K562 (cell line): ENCODE results near the gene MACROD2.

Source experiments
- ARNT ChIP-seq, 2 experiments: fragments of 450-650 bp; IDR thresholded peaks; 2 replicates each; pipeline ENCODE4 v1.6.1; 2016; ENCODE audit warnings: mild to moderate bottlenecking in 1 of 2
- BCL6 ChIP-seq: fragments of 250-450 bp; sonication (Bioruptor Pico); IDR thresholded peaks from 2 replicates; pipeline ENCODE4 v1.4.0; 2020
- CTCF ChIP-seq, 3 experiments: IDR thresholded peaks in 2 of 3; conservative IDR thresholded peaks in 1 of 3; 2 replicates each; pipeline ENCODE4 v1.5.1; 2011 to 2012; ENCODE audit warnings: low read length in 3 of 3, mild to moderate bottlenecking in 3 of 3, control low read depth in 2 of 3, improper control_type of control experiment in 1 of 3, inconsistent platforms in 1 of 3, low read depth in 1 of 3, mixed read lengths in 1 of 3, moderate library complexity in 1 of 3; ENCODE audit not compliant: insufficient read depth in 2 of 3
- HDGF ChIP-seq: fragments of 450-650 bp; IDR thresholded peaks from 2 replicates; pipeline ENCODE4 v1.6.1; 2016
- KLF13 ChIP-seq: fragments of 450-650 bp; IDR thresholded peaks from 2 replicates; pipeline ENCODE4 v1.6.1; 2016; ENCODE audit warnings: missing genetic modification characterization, low read depth, mild to moderate bottlenecking, missing compliant biosample characterization, moderate library complexity, borderline replicate concordance
- POLR3A ChIP-seq: IDR thresholded peaks from 2 replicates; pipeline ENCODE4 v1.6.1; 2011; ENCODE audit warnings: borderline replicate concordance, mild to moderate bottlenecking, moderate library complexity; ENCODE audit not compliant: insufficient read length, insufficient read depth; ENCODE audit errors: extremely low read depth
- SAFB2 ChIP-seq: fragments of 200-400 bp; formaldehyde crosslinking; IDR thresholded peaks from 2 replicates; pipeline ENCODE4 v1.6.1; 2018; ENCODE audit warnings: borderline replicate concordance, low read length, low read depth, moderate library complexity; ENCODE audit not compliant: severe bottlenecking
- ZNF609 ChIP-seq: sonication (generic); formaldehyde crosslinking; IDR thresholded peaks from 2 replicates; pipeline ENCODE4 v1.8.1; 2023; ENCODE audit warnings: missing genetic modification reagents, mild to moderate bottlenecking, borderline replicate concordance

- TF ChIP-seq ZNF609 (CRISPR knock-in tag): no peak
- no peak for TF ChIP-seq BCL6 (CRISPR knock-in tag)
- TF ChIP-seq HDGF: no peak
- TF ChIP-seq POLR3A: no peak
- no peak for TF ChIP-seq SAFB2
- TF ChIP-seq ARNT (IDR thresholded peaks at IDR 0.05): no peak
- TF ChIP-seq KLF13 (tag): no peak
- TF ChIP-seq CTCF (IDR thresholded peaks at IDR 0.05 in 2 of 3, conservative IDR thresholded peaks at IDR 0.05 in 1 of 3; ENCODE audit: insufficient read depth in 2 of 3, low read depth in 1 of 3, low read length in 3 of 3): no peak
These were observed 1025.5 kb downstream of the MACROD2 start for GRCh38 chr20:15020845-15021244.
